HG03432 (cell line): ENCODE results near the gene CTCF.

Source experiments
- ATAC-seq: cut with Tn5 transposase; IDR thresholded peaks from one replicate; pipeline ENCODE4 v1.9.1; 2021; ENCODE audit warnings: mild to moderate bottlenecking, moderate library complexity; ENCODE audit not compliant: unreplicated experiment

CTCF gene

DNA sequence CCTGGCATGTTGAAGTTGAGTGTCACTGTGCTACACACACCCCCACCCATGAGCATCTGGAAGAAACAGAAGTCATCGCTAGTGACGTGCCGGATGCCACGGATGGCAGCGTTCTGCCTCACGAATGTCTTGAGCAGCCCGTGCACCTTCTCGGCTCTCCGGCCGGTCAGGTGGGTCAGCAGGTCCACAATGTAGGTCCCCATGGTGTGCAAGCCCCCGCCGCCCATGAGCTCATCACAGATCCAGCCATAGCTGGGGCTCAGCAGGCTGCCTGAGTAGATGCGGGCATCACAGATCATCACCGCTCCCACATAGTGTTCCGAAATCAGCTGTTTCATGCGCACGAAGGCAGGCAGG, 113.2 kb downstream of the CTCF start:
- no peak for ATAC-seq

DNA sequence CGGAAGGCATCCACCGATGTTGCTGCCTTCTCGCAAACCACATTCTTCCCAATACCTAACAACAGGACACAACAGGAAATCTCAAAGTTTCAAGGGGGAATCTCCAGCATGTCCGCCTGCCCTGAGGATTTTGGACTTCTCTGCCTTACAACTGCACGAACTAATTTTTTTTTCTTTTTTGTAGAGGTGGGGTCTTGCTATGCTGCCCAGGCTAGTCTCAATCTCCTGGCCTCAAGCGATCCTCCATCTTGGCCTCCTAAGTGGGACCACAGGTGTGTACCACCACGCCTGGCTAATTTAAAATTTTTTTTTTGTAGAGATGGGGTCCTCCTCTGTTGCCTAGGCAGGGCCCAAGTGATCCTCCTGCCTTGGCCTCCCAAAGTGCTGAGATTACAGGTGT, 113.7 kb downstream of the CTCF start:
- ATAC-seq, result no peak

DNA sequence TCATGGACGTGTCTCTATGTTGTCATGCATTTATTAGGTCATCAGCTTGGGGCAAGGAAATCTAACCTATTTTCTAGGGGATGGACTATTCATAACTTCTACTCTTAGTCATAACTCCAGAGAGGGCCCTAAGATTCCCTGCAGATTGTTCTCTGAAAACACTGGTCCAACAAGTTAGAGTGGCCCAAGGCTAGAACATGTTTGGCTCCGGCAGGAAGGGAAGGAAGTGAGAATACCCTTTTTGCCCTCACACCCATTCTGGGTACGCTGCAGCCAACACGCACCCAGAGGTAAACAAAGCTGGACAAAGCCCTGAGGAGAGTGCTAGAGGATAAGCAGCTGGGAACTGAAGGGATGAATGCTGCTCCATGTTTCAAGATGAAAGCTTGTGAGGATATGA, 114.2 kb downstream of the CTCF start:
- no peak for ATAC-seq

DNA sequence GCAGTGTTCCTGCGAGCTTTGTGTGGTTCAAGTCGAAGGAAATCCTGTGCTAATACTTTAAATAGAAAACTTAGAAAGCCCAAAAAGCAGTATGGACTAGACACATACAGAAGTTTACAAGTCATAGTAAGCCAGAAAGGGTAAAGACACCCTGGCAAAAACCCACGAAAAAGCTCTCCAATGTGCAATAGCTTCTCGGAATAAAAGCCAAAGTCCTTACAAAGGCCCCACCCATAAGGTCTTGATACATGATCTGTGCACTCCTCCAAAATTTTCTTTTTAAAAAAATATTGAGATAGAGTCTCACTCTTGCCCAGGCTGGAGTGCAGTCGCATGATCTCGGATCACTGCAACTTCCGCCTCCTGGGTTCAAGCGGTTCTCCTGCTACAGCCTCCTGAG, 114.6 kb downstream of the CTCF start:
- ATAC-seq, result no peak

DNA sequence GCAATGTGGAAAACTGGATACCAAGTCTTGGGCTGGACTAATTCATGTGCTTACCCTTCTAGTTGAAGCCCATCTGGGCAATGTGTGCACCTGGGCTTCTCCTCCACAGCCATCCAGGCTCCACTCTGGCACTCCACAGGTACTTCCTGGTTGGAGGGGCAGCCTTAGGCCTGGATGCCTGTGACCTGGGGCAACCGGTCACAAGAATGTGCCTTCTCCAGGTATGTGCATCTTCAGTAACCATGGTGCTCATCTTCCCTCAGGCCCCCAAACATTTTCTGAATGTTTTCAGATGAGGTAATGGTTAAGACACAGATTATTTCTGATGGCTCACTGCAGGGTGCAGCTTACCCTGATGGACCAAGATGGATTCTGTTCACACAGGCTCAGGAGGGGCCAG, 115.4 kb downstream of the CTCF start:
- ATAC-seq, result no peak

DNA sequence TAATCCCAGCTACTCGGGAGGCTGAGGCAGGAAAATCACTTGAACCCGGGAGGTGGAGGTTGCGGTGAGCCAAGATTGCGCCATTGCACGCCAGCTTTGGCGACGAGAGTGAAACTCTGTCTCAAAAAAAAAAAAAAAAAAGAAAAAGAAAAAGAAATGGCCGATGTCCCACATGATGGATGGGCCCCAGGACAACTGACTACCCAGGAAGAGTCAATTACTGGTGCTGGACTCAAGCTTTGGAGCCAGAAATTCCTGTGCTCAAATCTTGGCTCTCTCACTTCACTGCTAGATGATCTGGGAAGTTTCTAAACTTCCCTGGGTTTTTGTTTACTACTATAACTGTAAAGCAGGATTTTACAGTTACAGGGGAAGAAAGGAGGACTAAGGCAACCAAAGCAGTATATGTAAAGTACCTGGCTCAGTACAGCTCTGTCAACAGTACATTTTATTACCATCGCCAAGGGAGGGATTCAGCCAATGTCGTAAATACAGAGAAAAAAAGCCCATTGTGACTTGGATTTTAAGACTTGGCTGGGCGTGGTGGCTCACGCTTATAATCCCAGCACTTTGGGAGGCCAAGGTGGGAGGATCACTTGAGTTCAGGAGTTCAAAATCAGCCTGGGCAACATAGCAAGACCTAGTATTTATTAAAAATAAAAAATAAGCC, 116.2 kb downstream of the CTCF start:
- no peak for ATAC-seq

DNA sequence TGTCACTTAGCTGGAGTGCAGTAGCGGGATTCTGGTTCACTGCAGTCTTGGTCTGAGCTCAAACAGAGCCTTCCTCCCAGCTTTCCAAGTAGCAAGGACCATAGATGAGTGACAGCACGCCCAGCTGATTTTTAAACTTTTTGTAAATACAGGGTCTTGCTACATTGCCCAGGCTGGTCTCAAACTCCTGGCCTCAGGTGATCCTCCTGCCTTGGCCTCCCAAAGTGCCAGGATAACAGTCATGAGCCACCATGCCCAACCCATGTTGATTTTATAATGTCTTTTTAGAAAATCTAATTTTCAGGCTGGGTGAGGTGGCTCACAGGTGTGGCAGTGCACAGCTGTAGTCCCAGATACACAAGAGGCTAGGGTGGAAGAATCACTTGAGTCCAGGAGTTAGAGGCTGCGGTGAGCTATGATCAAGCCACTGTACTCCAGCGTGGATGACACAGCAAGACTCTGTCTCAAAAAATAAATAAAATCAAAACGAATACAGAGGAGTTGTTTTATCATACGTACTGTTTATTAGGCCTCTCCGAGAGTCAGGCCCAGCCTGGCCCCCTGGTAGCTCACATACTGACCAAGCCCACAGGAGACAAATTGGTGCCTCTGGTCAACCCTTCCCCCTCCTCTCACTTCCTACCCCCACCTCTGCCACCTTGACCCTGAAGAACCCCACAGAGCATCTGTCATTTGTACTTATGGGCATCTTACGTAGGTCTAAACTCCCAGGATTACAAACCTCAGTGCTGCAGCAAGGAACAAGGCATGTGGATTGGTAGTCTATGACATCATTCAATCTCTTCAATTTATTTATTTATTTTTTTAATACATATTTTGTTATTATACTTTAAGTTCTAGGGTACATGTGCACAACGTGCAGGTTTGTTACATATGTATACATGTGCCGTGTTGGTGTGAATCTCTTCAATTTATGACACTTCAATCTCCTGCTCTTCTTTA, 117.9 kb downstream of the CTCF start:
- ATAC-seq, result no peak

DNA sequence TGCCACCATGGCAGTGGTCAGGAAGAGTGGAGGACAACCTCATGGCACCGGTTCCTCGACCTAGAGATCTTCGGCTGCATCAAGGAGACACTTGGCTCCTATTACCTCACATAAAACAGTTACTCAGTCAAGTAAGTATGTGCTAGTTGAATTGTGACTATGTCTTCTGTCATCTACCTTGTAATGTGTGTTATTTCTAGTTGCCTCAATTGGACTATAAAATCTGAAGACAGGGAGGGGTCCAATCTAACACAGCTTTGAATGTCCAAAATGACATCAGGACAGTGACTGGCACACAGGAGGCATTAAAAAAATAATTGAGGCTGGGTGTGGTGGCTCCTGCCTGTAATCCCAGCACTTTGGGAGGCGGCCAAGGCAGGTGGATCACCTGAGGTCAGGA, 121.4 kb downstream of the CTCF start:
- ATAC-seq, result no peak

DNA sequence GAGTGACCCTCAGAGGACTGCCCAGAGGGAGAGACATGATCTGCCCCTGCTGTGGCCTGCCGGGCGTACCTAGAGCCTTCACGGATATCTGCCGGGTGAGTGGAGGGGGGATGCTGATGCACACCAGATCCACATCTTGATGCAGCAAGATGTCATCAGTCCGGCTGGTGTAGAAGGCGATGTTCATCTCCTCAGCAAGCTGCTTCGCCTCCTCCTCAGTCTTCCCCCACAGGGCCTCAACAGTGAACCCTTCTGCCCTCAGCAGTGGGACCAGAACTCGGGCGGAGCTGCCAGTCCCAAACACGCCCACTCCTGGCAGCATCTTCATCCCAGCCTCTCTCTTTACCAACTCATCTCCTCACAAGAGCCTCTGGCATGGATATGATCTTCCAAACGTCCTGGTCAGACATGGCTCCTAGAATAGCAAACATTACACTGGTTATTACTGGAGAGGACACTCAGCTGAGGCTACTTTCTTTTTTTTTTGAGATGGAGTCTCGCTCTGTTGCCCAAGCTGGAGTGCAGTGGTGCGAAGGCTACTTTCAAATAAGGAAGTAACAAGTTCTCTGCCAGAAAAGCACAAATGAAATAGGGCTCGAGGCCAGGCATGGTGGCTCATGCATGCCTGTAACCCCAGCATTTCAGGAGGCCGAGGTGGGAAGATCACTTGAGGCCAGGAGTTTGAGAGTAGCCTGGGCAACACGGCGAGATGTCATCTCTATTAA, 123.2 kb downstream of the CTCF start:
- no peak for ATAC-seq
